Measurements from ENCODE around the gene DUSP9.

DNA sequence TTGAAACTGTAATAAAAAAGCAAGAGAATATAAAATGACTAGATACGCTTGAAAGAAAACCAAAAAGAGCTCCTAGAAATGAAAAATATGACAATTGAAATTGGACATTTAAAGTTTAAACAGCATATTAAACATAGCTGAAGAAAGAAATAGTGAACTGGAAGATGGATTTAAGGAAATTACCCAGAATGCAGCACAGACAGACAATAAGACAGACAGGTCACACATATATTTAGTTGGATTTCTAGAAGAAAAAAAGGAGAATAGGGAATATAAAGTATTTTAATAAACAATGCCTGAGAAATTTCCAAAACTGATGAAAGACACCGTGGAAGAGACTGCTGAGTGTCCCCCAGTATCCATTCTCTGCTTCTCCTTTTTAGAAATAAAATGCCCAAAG is 6.6 kb downstream of the DUSP9 start:
- TF ChIP-seq, protein P1, sequence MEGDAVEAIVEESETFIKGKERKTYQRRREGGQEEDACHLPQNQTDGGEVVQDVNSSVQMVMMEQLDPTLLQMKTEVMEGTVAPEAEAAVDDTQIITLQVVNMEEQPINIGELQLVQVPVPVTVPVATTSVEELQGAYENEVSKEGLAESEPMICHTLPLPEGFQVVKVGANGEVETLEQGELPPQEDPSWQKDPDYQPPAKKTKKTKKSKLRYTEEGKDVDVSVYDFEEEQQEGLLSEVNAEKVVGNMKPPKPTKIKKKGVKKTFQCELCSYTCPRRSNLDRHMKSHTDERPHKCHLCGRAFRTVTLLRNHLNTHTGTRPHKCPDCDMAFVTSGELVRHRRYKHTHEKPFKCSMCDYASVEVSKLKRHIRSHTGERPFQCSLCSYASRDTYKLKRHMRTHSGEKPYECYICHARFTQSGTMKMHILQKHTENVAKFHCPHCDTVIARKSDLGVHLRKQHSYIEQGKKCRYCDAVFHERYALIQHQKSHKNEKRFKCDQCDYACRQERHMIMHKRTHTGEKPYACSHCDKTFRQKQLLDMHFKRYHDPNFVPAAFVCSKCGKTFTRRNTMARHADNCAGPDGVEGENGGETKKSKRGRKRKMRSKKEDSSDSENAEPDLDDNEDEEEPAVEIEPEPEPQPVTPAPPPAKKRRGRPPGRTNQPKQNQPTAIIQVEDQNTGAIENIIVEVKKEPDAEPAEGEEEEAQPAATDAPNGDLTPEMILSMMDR (IDR thresholded peaks at IDR 0.05): no peak
- TF ChIP-seq POLR2A (IDR thresholded peaks at IDR 0.05): no peak

Data from heart left ventricle (tissue), 13 donors.